Smooth muscle cell of the brain vasculature (primary cell): Measurements from ENCODE around the gene AJAP1.

Experiments
- DNase-seq: peaks from one replicate; pipeline ENCODE4 v3.0.0-alpha.2; 2012; ENCODE audit warnings: low read depth, low spot score

AJAP1 gene

GRCh38 chr1:4678066-4678717 is 23.8 kb downstream of the AJAP1 start:
- DNase-seq = no peak

GRCh38 chr1:4681026-4681425 is 26.6 kb downstream of the AJAP1 start:
- DNase-seq = no peak

GRCh38 chr1:4682607-4683220 is 28.3 kb downstream of the AJAP1 start:
- no peak for DNase-seq

GRCh38 chr1:4684136-4684535 is 29.7 kb downstream of the AJAP1 start:
- no peak for DNase-seq

GRCh38 chr1:4684864-4685522 is 30.6 kb downstream of the AJAP1 start:
- DNase-seq = no peak

- DNase-seq = no peak
These were observed 31.1 kb downstream of the AJAP1 start for GRCh38 chr1:4685523-4685865.

GRCh38 chr1:4687943-4688342 is 33.5 kb downstream of the AJAP1 start:
- no peak for DNase-seq

GRCh38 chr1:4689271-4689935 is 35.0 kb downstream of the AJAP1 start:
- DNase-seq = no peak

GRCh38 chr1:4689941-4690635 is 35.7 kb downstream of the AJAP1 start:
- no peak for DNase-seq

GRCh38 chr1:4690951-4691675 is 36.7 kb downstream of the AJAP1 start:
- DNase-seq = no peak

GRCh38 chr1:4691766-4692405 is 37.5 kb downstream of the AJAP1 start:
- DNase-seq = no peak

GRCh38 chr1:4692437-4692836 is 38.0 kb downstream of the AJAP1 start:
- DNase-seq = no peak

- DNase-seq = no peak
These were observed 38.9 kb downstream of the AJAP1 start for GRCh38 chr1:4693331-4693730.

- no peak for DNase-seq
These were observed 39.5 kb downstream of the AJAP1 start for GRCh38 chr1:4693891-4694290.

GRCh38 chr1:4694492-4694891 is 40.1 kb downstream of the AJAP1 start:
- DNase-seq = no peak

- DNase-seq = no peak
These were observed 40.8 kb downstream of the AJAP1 start for GRCh38 chr1:4695241-4695640.

GRCh38 chr1:4696161-4696745 is 41.8 kb downstream of the AJAP1 start:
- DNase-seq = no peak

- DNase-seq = no peak
These were observed 42.3 kb downstream of the AJAP1 start for GRCh38 chr1:4696753-4697152.

GRCh38 chr1:4697801-4698200 is 43.4 kb downstream of the AJAP1 start:
- DNase-seq = no peak

GRCh38 chr1:4698911-4699310 is 44.5 kb downstream of the AJAP1 start:
- DNase-seq = no peak
